ENCODE measurements around the gene DENND6A. TPM values are rescaled to one million over a fixed set of nuclear protein-coding genes. Genes with fewer than 3 reads are reported as not detected.

The DENND6A gene
- total and polyA plus RNA-seq, 2 of the 8 experiments (the other 6 are each of a cell fraction or from before 2014, with no cell fraction given): 7.8 to 14.8 TPM

DNA sequence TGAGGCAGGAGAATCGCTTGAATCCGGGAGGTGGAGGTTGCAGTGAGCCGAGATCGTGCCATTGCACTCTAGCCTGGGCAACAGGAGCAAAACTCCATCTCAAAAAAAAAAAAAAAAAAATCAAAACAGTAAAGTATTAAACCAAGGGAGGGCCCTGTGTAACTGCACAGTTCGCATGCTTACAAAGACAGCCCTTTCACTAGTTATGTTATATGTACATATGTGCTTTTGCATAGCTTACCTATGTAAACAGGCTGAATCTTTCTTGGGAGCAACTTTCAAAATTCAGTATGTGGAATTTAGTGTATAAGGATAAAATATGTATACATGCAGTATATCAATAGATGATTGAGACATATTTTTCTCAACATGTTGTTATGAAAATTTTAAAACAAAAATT, 47.1 kb upstream of the DENND6A start:
- Histone ChIP-seq H3K36me3 (ENCODE audit: control insufficient read depth in 2 of 4, insufficient read depth in 4 of 4, low read length in 3 of 4) (no peaks in the 10 kb centered on the region), H3K23me2 (ENCODE audit: low read depth, low read length) (no peaks in the 10 kb centered on the region; the same call in 1 of the 2 replicates), H3K23ac (ENCODE audit: insufficient read length) (no peak overlapping the region), H2BK20ac (ENCODE audit: low read length) (no peak overlapping the region), H3K18ac (ENCODE audit: extremely low read depth, low read length) (no peak overlapping the region), H2BK12ac (ENCODE audit: low read depth, low read length) (no peak overlapping the region), H2AK5ac (ENCODE audit: low read depth, low read length) (no peak overlapping the region), H3K27ac (ENCODE audit: low read depth, low read length) (no peak overlapping the region), H2AFZ (ENCODE audit: low read length) (no peak overlapping the region), H4K91ac (replicated peaks; ENCODE audit: insufficient read length, low read length) (no peak overlapping the region), H2BK5ac (ENCODE audit: low read depth, low read length) (no peak overlapping the region), H3K79me2 (ENCODE audit: control insufficient read depth in 1 of 2, insufficient read depth in 2 of 2, low read length in 2 of 2) (no peaks in the 10 kb centered on the region), H3K9me3 (ENCODE audit: insufficient read depth in 2 of 2, low read depth in 1 of 2, low read length in 1 of 2) (no peaks in the 10 kb centered on the region), H2BK120ac (replicated peaks; ENCODE audit: low read depth, low read length) (no peak overlapping the region), H3K4me3 (ENCODE audit: extremely low read depth in 1 of 4, insufficient read depth in 2 of 4, low read depth in 3 of 4, low read length in 4 of 4) (no peak overlapping the region), H3K79me1 (ENCODE audit: low read depth, low read length) (no peaks in the 10 kb centered on the region), H4K20me1 (replicated peaks in 1 of 2; ENCODE audit: control insufficient read depth in 1 of 2, insufficient read depth in 2 of 2, low read length in 2 of 2) (no peaks in the 10 kb centered on the region), H4K8ac (ENCODE audit: extremely low read depth, insufficient read depth, low read length) (no peak overlapping the region), H3K4ac (replicated peaks; ENCODE audit: insufficient read length, low read depth, low read length) (no peak overlapping the region), H3K56ac (replicated peaks; ENCODE audit: insufficient read length, low read depth, low read length) (no peak overlapping the region), H2BK15ac (ENCODE audit: low read length) (no peak overlapping the region), H3K14ac (ENCODE audit: insufficient read length) (no peak overlapping the region), H3K9ac (replicated peaks in 1 of 4; ENCODE audit: extremely low read depth in 1 of 4, low read depth in 3 of 4, low read length in 3 of 4) (no peak overlapping the region), H4K5ac (ENCODE audit: insufficient read length, low read depth, low read length) (no peak overlapping the region), H3K27me3 (replicated peaks in 1 of 4; ENCODE audit: control insufficient read depth in 3 of 4, extremely low read depth in 1 of 4, insufficient read depth in 3 of 4, low read length in 3 of 4) (no peaks in the 10 kb centered on the region), H3K4me2 (ENCODE audit: insufficient read depth in 1 of 2, low read depth in 2 of 2, low read length in 2 of 2) (no peak overlapping the region), H3K4me1 (replicated peaks in 1 of 4; ENCODE audit: control insufficient read depth in 3 of 4, insufficient read depth in 4 of 4, low read length in 3 of 4) (no peaks in the 10 kb centered on the region)
- no peak for DNase-seq (ENCODE audit: low read depth in 1 of 2, low spot score in 2 of 2)
- ChIA-PET CTCF (ENCODE audit: partially characterized antibody) (interaction anchor here (0.6 kb wide), 1 partner anchor 41 kb away, joined by 3 read pairs; no protein-coding TSS in a partner anchor), POLR2A (ENCODE audit: partially characterized antibody) (no interaction called here)
- FAIRE-seq: no peak
- WGBS, 2 experiments (ENCODE audit: extremely low coverage in 1 of 2, insufficient coverage in 1 of 2, insufficient read length in 1 of 2, insufficient replicate concordance in 2 of 2, low coverage in 1 of 2, low lambda C conversion rate in 2 of 2, missing lambda C conversion rate in 1 of 2): 94% methylated on average over 5 of the region's 5 CpGs; no CpG with 5 or more reads in 1 of the 2 experiments
- TF ChIP-seq, protein P1, sequence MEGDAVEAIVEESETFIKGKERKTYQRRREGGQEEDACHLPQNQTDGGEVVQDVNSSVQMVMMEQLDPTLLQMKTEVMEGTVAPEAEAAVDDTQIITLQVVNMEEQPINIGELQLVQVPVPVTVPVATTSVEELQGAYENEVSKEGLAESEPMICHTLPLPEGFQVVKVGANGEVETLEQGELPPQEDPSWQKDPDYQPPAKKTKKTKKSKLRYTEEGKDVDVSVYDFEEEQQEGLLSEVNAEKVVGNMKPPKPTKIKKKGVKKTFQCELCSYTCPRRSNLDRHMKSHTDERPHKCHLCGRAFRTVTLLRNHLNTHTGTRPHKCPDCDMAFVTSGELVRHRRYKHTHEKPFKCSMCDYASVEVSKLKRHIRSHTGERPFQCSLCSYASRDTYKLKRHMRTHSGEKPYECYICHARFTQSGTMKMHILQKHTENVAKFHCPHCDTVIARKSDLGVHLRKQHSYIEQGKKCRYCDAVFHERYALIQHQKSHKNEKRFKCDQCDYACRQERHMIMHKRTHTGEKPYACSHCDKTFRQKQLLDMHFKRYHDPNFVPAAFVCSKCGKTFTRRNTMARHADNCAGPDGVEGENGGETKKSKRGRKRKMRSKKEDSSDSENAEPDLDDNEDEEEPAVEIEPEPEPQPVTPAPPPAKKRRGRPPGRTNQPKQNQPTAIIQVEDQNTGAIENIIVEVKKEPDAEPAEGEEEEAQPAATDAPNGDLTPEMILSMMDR (IDR thresholded peaks at IDR 0.05; ENCODE audit: control extremely low read depth in 1 of 3, insufficient read depth in 1 of 3, low read depth in 1 of 3, low read length in 3 of 3): no peak
- no peak for TF ChIP-seq JUN (IDR thresholded peaks at IDR 0.05; ENCODE audit: low read depth, low read length)
- TF ChIP-seq YY1 (IDR thresholded peaks at IDR 0.05; ENCODE audit: low read depth, low read length): no peak
- TF ChIP-seq, protein P2, sequence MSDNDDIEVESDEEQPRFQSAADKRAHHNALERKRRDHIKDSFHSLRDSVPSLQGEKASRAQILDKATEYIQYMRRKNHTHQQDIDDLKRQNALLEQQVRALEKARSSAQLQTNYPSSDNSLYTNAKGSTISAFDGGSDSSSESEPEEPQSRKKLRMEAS (IDR thresholded peaks at IDR 0.05): no peak
- TF ChIP-seq RNF2 (IDR thresholded peaks at IDR 0.05; ENCODE audit: borderline replicate concordance, low read depth, low read length, missing control alignments, poor library complexity, severe bottlenecking): no peak
- no peak for TF ChIP-seq EP300 (IDR thresholded peaks at IDR 0.05; ENCODE audit: borderline replicate concordance in 1 of 2, low read depth in 2 of 2, low read length in 2 of 2)
- no peak for TF ChIP-seq SIX5 (IDR thresholded peaks at IDR 0.05; ENCODE audit: low read depth, low read length)
- TF ChIP-seq, protein P3, sequence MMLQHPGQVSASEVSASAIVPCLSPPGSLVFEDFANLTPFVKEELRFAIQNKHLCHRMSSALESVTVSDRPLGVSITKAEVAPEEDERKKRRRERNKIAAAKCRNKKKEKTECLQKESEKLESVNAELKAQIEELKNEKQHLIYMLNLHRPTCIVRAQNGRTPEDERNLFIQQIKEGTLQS (IDR thresholded peaks at IDR 0.05; ENCODE audit: insufficient read depth, low read depth, low read length): no peak
- no peak for TF ChIP-seq JUND (IDR thresholded peaks at IDR 0.05; ENCODE audit: low read length)
- TF ChIP-seq SIN3A (conservative IDR thresholded peaks at IDR 0.05 in 1 of 2, IDR thresholded peaks at IDR 0.05 in 1 of 2; ENCODE audit: low read depth in 1 of 2, low read length in 2 of 2): no peak
